OCI-LY3 (cell line): ENCODE measurements around the gene KLHL29.

Source experiments
- H2AFZ ChIP-seq: fragments of 200-600, 300-600 bp; shearing (Covaris generic); 2 replicates; pipeline ENCODE4 v1.6.0; 2014; ENCODE audit warnings: antibody characterized with exemption, low read depth, low read length
- H3K27ac ChIP-seq: fragments of 200-600, 300-600 bp; sonication (generic); 2 replicates; pipeline ENCODE4 v1.5.1; 2014; ENCODE audit warnings: mild to moderate bottlenecking, low read length, moderate library complexity, mixed read lengths
- H3K27me3 ChIP-seq: fragments of 200-600, 300-600 bp; sonication (generic); 2 replicates; pipeline ENCODE4 v1.6.1; 2014; ENCODE audit warnings: low read depth, low read length, mixed read lengths
- H3K36me3 ChIP-seq: fragments of 200-600, 300-600 bp; sonication (generic); replicated peaks from 2 replicates; pipeline ENCODE3; 2014; ENCODE audit warnings: low read depth, low read length, mixed read lengths
- H3K4me1 ChIP-seq: fragments of 300-600, 200-600 bp; sonication (generic); 2 replicates; pipeline ENCODE4 v1.6.1; 2014; ENCODE audit warnings: low read length, mixed read lengths
- H3K4me2 ChIP-seq: fragments of 200-600, 300-600 bp; sonication (generic); 2 replicates; pipeline ENCODE4 v1.6.1; 2014; ENCODE audit warnings: low read length, mixed read lengths
- H3K4me3 ChIP-seq: fragments of 300-600, 200-600 bp; sonication (generic); 2 replicates; pipeline ENCODE4 v1.5.1; 2014; ENCODE audit warnings: antibody characterized with exemption, mild to moderate bottlenecking, low read length, moderate library complexity
- H3K79me2 ChIP-seq: fragments of 300-600, 200-600 bp; shearing (Covaris generic); 2 replicates; pipeline ENCODE4 v1.6.1; 2014; ENCODE audit warnings: mild to moderate bottlenecking, low read length, mixed read lengths
- H3K9ac ChIP-seq: fragments of 300-600, 200-600 bp; shearing (Covaris generic); 2 replicates; pipeline ENCODE4 v1.6.0; 2014; ENCODE audit warnings: mild to moderate bottlenecking, low read length, moderate library complexity
- H3K9me3 ChIP-seq: fragments of 200-600, 300-600 bp; shearing (Covaris generic); 2 replicates; pipeline ENCODE4 v1.6.1; 2014; ENCODE audit warnings: low read length, mixed read lengths; ENCODE audit not compliant: insufficient read depth
- H4K20me1 ChIP-seq: fragments of 200-600, 300-600 bp; sonication (generic); 2 replicates; pipeline ENCODE4 v1.6.1; 2016; ENCODE audit warnings: low read length, mixed read lengths; ENCODE audit not compliant: insufficient read depth
- CTCF ChIP-seq: fragments of 200-600, 300-600 bp; sonication (generic); IDR thresholded peaks from 2 replicates; pipeline ENCODE4 v1.5.1; 2014; ENCODE audit warnings: antibody characterized with exemption, low read length, low read depth
- EZH2phosphoT487 ChIP-seq: fragments of 200-600 bp; shearing (Covaris generic); IDR thresholded peaks from 2 replicates; pipeline ENCODE4 v1.6.1; 2018; ENCODE audit warnings: antibody characterized with exemption, mixed run types, low read depth

KLHL29 gene

GRCh38 chr2:23682481-23682880, 297.5 kb downstream of the KLHL29 start:
- Histone ChIP-seq H3K9me3 (no peaks in the 10 kb centered on the region), H3K4me1 (no peaks in the 10 kb centered on the region), H3K36me3 (no peaks in the 10 kb centered on the region), H3K9ac (no peak overlapping the region), H3K4me2 (no peak overlapping the region), H3K79me2 (no peaks in the 10 kb centered on the region), H3K27me3 (no peaks in the 10 kb centered on the region), H3K27ac (no peak overlapping the region), H3K4me3 (no peak overlapping the region), H4K20me1 (no peaks in the 10 kb centered on the region), H2AFZ (no peak overlapping the region)
- TF ChIP-seq CTCF (no peak), EZH2phosphoT487 (no peak)

DNA sequence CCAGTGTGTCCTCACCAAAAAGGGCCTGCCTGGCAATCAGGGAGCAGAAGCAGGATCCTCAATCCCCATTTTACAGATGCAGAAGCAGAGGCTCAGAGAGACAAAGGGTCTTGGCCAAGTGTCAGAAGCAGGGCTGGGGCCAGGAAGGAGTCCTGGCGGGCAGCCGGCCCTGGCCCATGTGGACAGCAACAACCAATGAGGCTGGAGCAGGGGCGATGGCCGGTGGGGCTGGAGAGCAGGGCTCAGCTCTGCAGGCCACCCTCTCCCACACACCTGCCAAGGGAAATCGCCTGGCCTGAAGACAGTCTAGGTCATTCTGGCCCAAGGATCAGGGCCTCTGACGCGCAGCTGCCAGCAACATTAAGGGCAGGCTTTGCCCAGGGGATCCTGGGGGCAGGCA, 298.0 kb downstream of the KLHL29 start:
- Histone ChIP-seq H3K4me3 (no peak overlapping the region), H3K36me3 (no peaks in the 10 kb centered on the region), H3K27ac (no peak overlapping the region), H4K20me1 (no peaks in the 10 kb centered on the region), H3K4me1 (no peaks in the 10 kb centered on the region), H3K79me2 (no peaks in the 10 kb centered on the region), H3K4me2 (no peak overlapping the region), H3K9me3 (no peaks in the 10 kb centered on the region), H3K27me3 (no peaks in the 10 kb centered on the region), H3K9ac (no peak overlapping the region), H2AFZ (no peak overlapping the region)
- TF ChIP-seq CTCF (no peak), EZH2phosphoT487 (no peak)

DNA sequence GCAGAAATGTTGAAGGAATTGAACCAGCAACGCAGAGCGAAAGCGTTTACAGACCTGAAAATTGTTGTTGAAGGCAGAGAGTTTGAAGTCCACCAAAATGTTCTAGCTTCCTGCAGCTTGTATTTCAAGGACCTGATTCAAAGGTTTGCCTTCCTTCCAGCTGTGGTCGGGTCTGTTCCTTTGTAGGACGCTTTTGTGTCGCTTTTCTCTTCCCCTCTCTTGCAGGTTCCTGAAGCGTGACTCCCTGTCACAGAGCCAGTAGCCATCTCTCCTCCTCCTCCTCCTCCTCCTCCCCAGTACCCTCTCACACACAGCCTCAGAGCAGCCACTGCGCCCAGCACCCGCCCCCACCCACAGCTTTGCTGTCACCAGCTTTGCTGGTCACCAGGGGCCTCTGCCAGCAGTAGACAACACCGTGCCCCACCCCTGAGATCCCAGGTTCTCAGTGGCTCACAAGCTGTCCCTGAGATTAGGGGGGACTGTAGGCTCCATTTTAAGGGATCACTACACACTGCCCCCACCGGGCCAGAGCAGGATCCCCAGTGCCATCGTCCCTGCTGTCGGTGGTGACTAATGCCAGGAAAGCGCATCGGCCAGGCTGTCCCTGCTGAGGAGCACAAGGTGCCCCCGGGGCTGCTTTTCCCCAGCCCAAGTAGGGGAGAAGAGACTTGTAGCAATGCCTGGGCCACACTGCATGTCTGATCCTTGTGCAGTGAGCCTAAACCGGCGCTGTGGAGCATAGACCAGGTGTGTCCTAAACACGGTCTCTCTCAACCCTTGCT, 299.6 kb downstream of the KLHL29 start:
- no peaks in the 10 kb centered on the region for H3K9me3 ChIP-seq
- no peak overlapping the region for H3K4me2 ChIP-seq
- H3K36me3 ChIP-seq, result no peaks in the 10 kb centered on the region
- H3K79me2 ChIP-seq, result no peaks in the 10 kb centered on the region
- H3K4me1 ChIP-seq, result no peaks in the 10 kb centered on the region
- TF ChIP-seq EZH2phosphoT487 (no peak), CTCF (no peak)
- no peak overlapping the region for H3K27ac ChIP-seq
- H3K4me3 ChIP-seq, result no peak overlapping the region
- no peak overlapping the region for H3K9ac ChIP-seq
- no peak overlapping the region for H2AFZ ChIP-seq
- no peaks in the 10 kb centered on the region for H4K20me1 ChIP-seq
- H3K27me3 ChIP-seq, result no peaks in the 10 kb centered on the region

- Histone ChIP-seq H4K20me1 (no peaks in the 10 kb centered on the region), H3K4me2 (no peak overlapping the region), H3K9ac (no peak overlapping the region), H3K4me1 (no peaks in the 10 kb centered on the region), H3K27ac (no peak overlapping the region), H3K79me2 (no peaks in the 10 kb centered on the region), H3K27me3 (no peaks in the 10 kb centered on the region), H3K4me3 (no peak overlapping the region), H3K36me3 (no peaks in the 10 kb centered on the region), H2AFZ (no peak overlapping the region), H3K9me3 (no peaks in the 10 kb centered on the region)
- TF ChIP-seq CTCF (no peak), EZH2phosphoT487 (no peak)
Measured at GRCh38 chr2:23685181-23685580, 300.2 kb downstream of the KLHL29 start.
